Measurements from ENCODE around the gene SP9. TPM values are rescaled to one million over a fixed set of nuclear protein-coding genes. Genes with fewer than 3 reads are reported as not detected.

Gene SP9
- total RNA-seq, 1 donor from 2014 or later = not detected

GRCh38 chr2:174328114-174328960 is 6.4 kb upstream of the SP9 start:
- Mint-ChIP-seq H3K4me3 (peak overlapping the region; percentile 85), H3K9me3 (no peaks in the 10 kb centered on the region), H3K4me1 (peaks cover 52% of the 10 kb centered on the region), H3K36me3 (peaks cover 2% of the 10 kb centered on the region), H3K27ac (no peak overlapping the region), H3K27me3 (ENCODE audit: insufficient read depth, low read depth) (peaks cover 89% of the 10 kb centered on the region)
- no peaks in the 10 kb centered on the region for H3K36me3 ChIP-seq
- peak overlapping the region; percentile 35 for H3K4me3 ChIP-seq
- H3K9ac ChIP-seq = no peak overlapping the region
- peaks cover 100% of the 10 kb centered on the region for H3K27me3 ChIP-seq
- DNase-seq (ENCODE audit: low spot score) = peak; percentile 57
- H2AFZ ChIP-seq (replicated peaks) = peak overlapping the region; percentile 58
- H3K79me2 ChIP-seq (ENCODE audit: low read depth) = no peaks in the 10 kb centered on the region
- H3K27ac ChIP-seq = no peak overlapping the region
- peak overlapping the region; percentile 70 for H3K4me2 ChIP-seq
- H3F3A ChIP-seq (ENCODE audit: low read depth) = peaks cover 50% of the 10 kb centered on the region
- TF ChIP-seq, protein P1, sequence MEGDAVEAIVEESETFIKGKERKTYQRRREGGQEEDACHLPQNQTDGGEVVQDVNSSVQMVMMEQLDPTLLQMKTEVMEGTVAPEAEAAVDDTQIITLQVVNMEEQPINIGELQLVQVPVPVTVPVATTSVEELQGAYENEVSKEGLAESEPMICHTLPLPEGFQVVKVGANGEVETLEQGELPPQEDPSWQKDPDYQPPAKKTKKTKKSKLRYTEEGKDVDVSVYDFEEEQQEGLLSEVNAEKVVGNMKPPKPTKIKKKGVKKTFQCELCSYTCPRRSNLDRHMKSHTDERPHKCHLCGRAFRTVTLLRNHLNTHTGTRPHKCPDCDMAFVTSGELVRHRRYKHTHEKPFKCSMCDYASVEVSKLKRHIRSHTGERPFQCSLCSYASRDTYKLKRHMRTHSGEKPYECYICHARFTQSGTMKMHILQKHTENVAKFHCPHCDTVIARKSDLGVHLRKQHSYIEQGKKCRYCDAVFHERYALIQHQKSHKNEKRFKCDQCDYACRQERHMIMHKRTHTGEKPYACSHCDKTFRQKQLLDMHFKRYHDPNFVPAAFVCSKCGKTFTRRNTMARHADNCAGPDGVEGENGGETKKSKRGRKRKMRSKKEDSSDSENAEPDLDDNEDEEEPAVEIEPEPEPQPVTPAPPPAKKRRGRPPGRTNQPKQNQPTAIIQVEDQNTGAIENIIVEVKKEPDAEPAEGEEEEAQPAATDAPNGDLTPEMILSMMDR (IDR thresholded peaks at IDR 0.05) = no peak
- TF ChIP-seq EZH2 (IDR thresholded peaks at IDR 0.05) (peak; percentile 73), EZH2phosphoT487 (IDR thresholded peaks at IDR 0.05) (peak; percentile 66)
- peaks cover 67% of the 10 kb centered on the region for H4K20me1 ChIP-seq (ENCODE audit: low read depth)
- H3K4me1 ChIP-seq = peaks cover 38% of the 10 kb centered on the region
- no peaks in the 10 kb centered on the region for H3K9me3 ChIP-seq (ENCODE audit: low read depth)

DNA sequence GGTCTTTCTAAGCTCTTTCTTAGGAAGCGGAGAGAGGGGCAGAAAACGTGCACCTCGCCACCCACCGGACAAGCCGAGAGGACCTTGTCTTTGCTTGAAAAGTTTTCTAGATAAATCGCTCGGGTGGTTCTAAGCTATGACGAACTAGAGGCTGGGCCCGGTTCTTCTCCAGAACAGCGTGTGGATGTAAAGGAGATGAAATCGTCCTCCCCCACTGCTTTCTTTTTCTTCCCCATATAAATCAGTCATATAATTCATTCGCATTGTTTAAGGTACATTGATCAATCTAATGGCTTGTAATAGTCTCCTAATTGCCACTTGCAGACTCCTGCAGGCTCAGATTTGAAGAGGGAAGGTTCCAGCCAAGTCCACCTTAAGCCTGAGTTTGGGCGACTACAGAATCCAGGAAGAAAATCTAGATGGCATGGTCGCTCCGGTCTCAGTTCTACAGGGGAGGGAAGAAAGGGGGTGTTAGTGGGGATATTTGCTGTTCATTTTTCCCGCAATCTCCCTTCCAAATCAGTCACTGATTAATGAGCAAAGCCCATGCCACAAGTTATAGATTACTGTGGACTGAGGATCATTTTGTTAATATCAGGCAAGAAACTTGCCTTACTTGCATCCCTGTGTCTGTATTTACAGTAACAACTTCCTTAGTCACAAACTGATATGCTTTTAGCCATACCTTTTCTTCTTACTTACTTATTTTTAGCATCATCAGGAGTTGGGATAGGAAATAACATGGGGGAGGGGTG is 5.6 kb upstream of the SP9 start:
- H3K79me2 ChIP-seq (ENCODE audit: low read depth) = no peaks in the 10 kb centered on the region
- no peaks in the 10 kb centered on the region for H3K9me3 Mint-ChIP-seq
- H3K36me3 ChIP-seq = no peaks in the 10 kb centered on the region
- peaks cover 100% of the 10 kb centered on the region for H3K27me3 ChIP-seq
- H3F3A ChIP-seq (ENCODE audit: low read depth) = peaks cover 57% of the 10 kb centered on the region
- no peak overlapping the region for H3K27ac Mint-ChIP-seq
- H3K4me1 ChIP-seq = peaks cover 46% of the 10 kb centered on the region
- H3K4me1 Mint-ChIP-seq = peaks cover 60% of the 10 kb centered on the region
- no peak for DNase-seq (ENCODE audit: low spot score)
- H3K9ac ChIP-seq = no peak overlapping the region
- peak overlapping the region; percentile 85 for H3K4me3 Mint-ChIP-seq
- H4K20me1 ChIP-seq (ENCODE audit: low read depth) = peaks cover 75% of the 10 kb centered on the region
- peaks cover 2% of the 10 kb centered on the region for H3K36me3 Mint-ChIP-seq
- peak overlapping the region; percentile 35 for H3K4me3 ChIP-seq
- peak overlapping the region; percentile 70 for H3K4me2 ChIP-seq
- TF ChIP-seq EZH2phosphoT487 (IDR thresholded peaks at IDR 0.05) = peak; percentile 39
- TF ChIP-seq EZH2 (IDR thresholded peaks at IDR 0.05) = peak; percentile 69
- TF ChIP-seq, protein P1 (IDR thresholded peaks at IDR 0.05) = no peak
- no peak overlapping the region for H2AFZ ChIP-seq (replicated peaks)
- no peak overlapping the region for H3K27ac ChIP-seq
- H3K9me3 ChIP-seq (ENCODE audit: low read depth) = no peaks in the 10 kb centered on the region
- H3K27me3 Mint-ChIP-seq (ENCODE audit: insufficient read depth, low read depth) = peaks cover 94% of the 10 kb centered on the region

DNA sequence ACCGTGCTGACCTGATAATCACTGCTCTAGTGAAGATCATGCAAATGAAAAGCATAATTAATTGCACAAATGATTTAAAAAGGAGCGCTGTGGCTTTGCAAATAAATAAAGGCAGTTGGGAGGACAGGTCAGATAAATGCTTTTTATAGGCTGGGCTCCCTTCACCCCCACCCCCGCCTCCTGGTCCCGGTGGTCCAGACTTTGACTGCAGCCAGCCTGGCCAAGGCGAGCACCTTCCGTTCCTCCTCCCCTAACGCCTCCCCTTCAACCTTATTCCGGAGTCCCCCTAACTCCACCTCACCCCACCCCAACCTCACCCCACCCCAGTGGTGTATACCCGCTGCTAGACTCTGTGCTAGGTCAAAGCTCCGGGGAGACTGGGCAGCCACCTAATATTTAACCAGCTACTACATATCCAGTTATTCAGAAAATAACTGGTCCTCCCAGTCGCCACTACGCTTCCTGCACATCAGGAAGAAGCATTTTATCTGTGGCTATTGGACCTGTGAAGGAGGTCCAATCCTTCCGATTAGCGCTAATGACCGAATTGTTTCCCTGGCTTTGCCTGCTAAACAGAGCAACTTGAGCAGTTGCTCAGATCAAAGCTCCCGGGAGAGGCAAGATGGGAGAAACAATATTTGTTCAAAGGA is 3.7 kb upstream of the SP9 start:
- Mint-ChIP-seq H3K4me1 (peaks cover 61% of the 10 kb centered on the region), H3K4me3 (peak overlapping the region; percentile 63), H3K27ac (no peak overlapping the region), H3K36me3 (peaks cover 2% of the 10 kb centered on the region), H3K9me3 (no peaks in the 10 kb centered on the region), H3K27me3 (ENCODE audit: insufficient read depth, low read depth) (peaks cover 82% of the 10 kb centered on the region)
- DNase-seq (ENCODE audit: low spot score) = peak; percentile 55
- Histone ChIP-seq H4K20me1 (ENCODE audit: low read depth) (peaks cover 87% of the 10 kb centered on the region), H2AFZ (replicated peaks) (no peak overlapping the region), H3K4me2 (peak overlapping the region; percentile 5), H3F3A (ENCODE audit: low read depth) (peaks cover 50% of the 10 kb centered on the region), H3K27ac (no peak overlapping the region), H3K27me3 (peaks cover 100% of the 10 kb centered on the region), H3K9ac (no peak overlapping the region), H3K4me3 (no peak overlapping the region), H3K36me3 (no peaks in the 10 kb centered on the region), H3K9me3 (ENCODE audit: low read depth) (no peaks in the 10 kb centered on the region), H3K79me2 (ENCODE audit: low read depth) (no peaks in the 10 kb centered on the region), H3K4me1 (peaks cover 50% of the 10 kb centered on the region)
- peak; percentile 2 for TF ChIP-seq EZH2phosphoT487 (IDR thresholded peaks at IDR 0.05)
- TF ChIP-seq, protein P1 (IDR thresholded peaks at IDR 0.05) = no peak
- TF ChIP-seq EZH2 (IDR thresholded peaks at IDR 0.05) = peak; percentile 33
